ENCODE results near the gene IP6K3.

IP6K3 gene

DNA sequence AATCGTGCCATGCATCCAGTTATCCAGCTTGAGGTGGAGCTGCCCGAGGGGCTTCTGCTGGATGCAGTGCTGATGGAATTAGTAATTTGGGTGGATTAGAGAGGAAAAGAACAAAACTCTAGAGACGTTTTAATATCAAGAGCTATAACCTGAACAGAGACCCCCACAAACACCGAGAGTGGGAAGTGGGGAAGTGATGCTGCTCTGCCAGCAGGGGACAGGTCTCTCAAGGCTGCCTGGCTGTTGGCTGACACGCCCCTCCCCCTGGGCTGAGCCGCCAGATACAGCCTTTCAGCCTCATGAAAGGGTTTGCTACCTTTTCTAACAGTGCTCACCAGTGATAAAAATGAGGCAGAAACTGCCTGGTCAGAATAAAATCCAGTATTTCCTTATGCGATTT is 32.6 kb upstream of the IP6K3 start:
- in situ Hi-C loops (cut with HindIII; ENCODE audit: low pct_ligation_motif_present, low pct_unique_long_range_greater_than_20kb, low sequenced_read_pairs) = no loop called here
- DNase-seq = no peak

GRCh38 chr6:33778444-33779121 is 31.9 kb upstream of the IP6K3 start:
- in situ Hi-C loops (cut with HindIII; ENCODE audit: low pct_ligation_motif_present, low pct_unique_long_range_greater_than_20kb, low sequenced_read_pairs) = no loop called here
- no peak for DNase-seq

DNA sequence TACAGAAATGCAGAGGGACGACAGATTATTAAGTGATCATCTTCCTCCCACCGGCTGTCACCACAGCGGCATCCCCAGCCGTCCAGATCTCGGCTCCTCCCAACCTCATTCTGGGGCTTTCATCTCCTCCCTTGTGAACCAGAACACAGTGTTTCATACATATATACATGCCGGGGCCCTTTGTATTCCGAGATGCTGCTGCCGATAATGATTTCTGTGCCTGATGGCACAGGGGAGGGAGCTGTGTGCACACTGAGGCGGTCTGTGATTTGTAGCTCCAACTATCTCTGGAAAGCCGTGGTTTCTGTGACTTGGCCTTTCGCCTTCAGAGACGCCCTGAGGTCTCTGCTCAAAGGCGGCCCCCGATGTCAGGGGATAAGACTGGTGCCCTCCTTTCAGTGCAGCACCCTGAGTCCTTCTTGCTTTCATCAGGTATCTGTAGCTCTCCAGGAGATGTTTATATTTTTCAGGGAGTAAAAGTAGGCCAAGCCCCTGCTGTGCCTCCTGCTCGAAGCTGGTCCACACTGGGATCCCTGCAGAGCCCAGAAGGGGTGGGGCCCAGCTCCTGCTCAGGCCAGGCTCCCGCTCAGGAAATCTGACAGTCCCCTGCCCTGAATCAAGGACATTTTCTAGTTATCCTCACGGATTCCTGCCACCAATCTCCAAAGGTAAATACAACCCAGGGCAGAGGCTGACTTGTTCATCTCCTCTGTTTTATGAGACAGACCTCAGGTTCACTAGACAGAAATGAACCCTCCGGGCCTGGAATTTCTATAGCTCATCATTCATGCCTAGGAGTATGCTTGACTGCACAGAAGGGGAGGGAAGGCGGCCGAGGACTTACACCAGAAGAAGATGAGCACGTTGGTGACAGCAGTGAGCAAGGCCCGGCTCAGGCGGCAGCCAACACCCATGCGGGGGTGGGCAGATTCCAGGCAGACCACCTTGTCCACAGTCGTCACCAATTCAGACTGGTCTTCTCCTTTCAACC is 31.0 kb upstream of the IP6K3 start:
- in situ Hi-C loops (cut with HindIII; ENCODE audit: low pct_ligation_motif_present, low pct_unique_long_range_greater_than_20kb, low sequenced_read_pairs) = no loop called here
- no peak for DNase-seq

DNA sequence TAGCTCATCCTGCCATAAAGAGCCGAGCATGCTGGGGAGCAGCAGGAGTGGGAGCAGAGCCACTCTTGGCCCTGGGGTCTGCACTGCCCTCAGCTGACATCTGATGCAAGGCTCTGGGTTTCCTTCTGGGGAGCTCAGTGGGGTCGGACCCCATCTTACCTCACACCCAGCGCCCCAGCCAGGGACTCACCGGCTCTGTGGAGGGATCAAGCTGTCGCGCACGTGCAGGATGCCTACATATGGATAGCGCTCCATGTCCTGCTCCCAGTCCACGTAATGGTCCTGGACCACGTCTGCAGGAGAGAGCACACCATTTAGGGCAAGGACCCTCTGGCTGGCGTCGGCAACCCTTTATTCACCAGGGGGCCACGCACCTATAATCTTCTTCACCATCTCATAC is 30.1 kb upstream of the IP6K3 start:
- in situ Hi-C loops (cut with HindIII; ENCODE audit: low pct_ligation_motif_present, low pct_unique_long_range_greater_than_20kb, low sequenced_read_pairs) = no loop called here
- DNase-seq = no peak

DNA sequence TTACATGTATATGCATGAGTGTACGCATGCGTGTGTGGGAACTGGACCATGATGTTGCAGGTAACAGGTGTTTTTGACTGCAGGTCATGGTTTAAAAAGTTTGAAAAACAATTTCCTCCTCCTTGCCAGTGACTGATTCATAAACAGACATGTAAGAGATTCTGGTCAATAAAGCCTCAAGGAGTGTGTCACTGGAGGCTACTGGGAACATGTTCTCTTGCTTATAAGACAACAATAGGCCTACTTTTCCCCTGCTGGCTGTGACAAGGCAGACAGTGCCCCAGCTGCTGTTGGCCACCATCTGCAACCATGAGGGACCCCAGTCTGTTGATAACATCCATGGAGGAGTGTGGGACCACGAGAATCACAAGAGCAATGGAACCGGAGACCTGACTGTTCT is 29.5 kb upstream of the IP6K3 start:
- in situ Hi-C loops (cut with HindIII; ENCODE audit: low pct_ligation_motif_present, low pct_unique_long_range_greater_than_20kb, low sequenced_read_pairs) = no loop called here
- no peak for DNase-seq

DNA sequence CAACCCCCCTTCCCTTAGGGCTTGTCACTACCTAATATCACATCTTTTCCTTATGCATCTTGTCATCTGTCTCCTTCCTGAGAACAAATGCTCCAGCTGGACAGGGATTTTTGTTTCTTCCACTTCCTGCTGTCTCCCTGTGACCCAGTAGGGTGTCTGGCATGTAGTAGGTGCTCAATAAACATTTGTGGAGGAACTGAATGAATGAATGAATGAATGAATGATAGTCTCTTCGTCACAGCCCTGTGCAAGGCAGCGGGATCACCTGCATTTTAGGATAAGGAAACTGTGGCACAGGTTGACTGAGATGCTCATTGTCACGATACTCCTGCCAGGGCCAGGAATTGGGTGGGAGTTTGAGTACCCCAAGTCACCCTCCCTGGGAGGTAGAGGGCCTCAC is 28.1 kb upstream of the IP6K3 start:
- no peak for DNase-seq
- in situ Hi-C loops (cut with HindIII; ENCODE audit: low pct_ligation_motif_present, low pct_unique_long_range_greater_than_20kb, low sequenced_read_pairs) = no loop called here

GRCh38 chr6:33772902-33773472 is 26.3 kb upstream of the IP6K3 start:
- no peak for DNase-seq
- in situ Hi-C loops (cut with HindIII; ENCODE audit: low pct_ligation_motif_present, low pct_unique_long_range_greater_than_20kb, low sequenced_read_pairs) = no loop called here

DNA sequence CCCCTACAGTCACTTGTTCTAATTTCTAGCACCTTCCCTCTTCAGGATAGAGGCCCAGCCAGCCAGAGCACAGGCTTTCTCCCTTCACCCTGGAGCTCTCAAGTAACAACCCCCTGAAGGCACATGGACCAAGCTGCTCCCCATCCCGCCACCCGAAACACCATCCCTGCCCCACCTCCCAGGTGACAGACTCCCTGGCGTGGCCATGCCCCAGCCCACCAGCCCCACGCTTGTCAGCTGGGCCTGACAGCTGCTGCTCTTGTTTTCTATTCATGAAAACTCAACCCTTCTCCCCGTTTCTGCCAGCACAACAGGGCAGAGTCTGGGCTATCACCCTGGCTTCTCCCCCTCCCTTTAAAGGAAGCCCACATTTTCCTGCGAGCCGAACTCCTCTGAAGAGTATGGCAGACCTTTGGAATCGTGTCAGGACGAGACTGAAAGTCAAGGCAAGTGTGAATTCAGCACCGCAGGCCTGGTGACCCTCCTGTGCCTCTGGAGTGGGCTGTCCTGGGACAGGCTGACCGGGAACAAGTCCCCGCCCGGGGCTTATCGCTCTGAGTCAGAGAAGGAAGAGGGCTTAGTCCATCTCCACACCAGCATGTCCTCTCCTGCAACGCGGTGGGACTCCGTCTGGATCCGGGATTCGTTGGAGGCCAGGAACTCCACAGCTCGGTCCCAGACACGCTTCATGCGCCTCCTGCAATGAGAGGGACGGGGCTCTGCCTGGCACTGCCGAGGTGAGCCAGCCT is 25.6 kb upstream of the IP6K3 start:
- in situ Hi-C loops (cut with HindIII; ENCODE audit: low pct_ligation_motif_present, low pct_unique_long_range_greater_than_20kb, low sequenced_read_pairs) = no loop called here
- no peak for DNase-seq

DNA sequence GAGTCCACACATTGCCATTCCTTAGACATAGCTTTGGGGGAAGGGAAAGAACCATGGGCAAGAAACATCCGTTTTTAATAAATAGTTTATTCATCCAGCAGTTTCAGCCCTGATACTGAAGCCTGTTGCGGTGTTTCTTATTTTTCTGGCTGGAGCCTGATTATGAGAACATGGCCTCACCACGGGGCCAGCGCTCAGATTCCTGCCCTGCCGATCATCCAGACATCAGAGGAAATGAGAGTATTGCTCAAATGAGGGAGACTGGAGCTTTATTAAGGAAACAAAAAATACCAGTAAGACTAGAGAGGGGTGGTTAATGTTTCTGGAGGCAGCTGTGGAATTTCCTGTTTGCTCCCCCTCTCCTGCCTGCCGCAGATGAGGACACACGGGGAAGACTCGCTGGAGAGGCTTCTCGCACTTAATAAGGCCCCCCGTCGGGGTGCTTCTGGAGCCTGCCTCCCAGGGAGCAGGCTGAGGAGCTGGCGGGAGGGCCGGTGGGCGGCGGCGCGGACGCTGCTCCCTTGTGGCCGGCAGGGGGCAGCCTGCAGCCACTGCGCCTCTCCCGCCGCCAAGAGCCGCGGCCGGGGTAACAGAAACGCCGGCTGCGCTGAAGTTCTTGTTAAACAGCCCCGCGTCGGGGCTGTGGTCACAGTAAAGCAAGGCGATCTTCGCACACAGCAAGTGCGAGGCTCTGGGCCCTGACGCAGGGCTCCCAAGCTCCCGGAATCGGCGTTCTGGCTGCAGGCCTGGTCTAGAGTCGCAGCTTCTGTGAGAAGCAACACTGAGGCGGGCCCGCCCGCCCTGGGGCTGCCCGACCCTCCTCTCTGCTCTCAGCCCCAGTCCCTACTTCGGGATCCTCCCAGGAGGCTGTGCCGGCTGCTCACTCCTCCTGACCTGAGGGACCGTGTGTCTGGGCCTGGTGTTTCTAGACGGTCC is 24.7 kb upstream of the IP6K3 start:
- in situ Hi-C loops (cut with HindIII; ENCODE audit: low pct_ligation_motif_present, low pct_unique_long_range_greater_than_20kb, low sequenced_read_pairs) = no loop called here
- peak; percentile 84 for DNase-seq

DNA sequence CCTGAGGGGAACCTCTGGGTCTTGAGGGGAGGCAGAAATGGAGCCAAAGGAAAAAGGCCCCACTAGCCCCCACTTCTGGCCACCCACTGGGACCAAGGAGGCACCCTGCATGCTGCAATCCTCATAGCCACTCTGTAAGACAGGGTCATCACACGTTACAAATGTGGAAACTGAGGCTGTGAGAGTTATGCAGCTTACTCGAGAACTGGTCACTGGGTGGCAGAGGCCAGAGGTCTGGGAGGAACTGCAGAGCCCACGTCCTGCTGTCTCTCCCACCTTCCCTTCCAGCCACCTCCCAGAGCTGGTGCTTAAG is 24.1 kb upstream of the IP6K3 start:
- DNase-seq = no peak
- in situ Hi-C loops (cut with HindIII; ENCODE audit: low pct_ligation_motif_present, low pct_unique_long_range_greater_than_20kb, low sequenced_read_pairs) = no loop called here

GRCh38 chr6:33770124-33770832 is 23.6 kb upstream of the IP6K3 start:
- DNase-seq = no peak
- in situ Hi-C loops (cut with HindIII; ENCODE audit: low pct_ligation_motif_present, low pct_unique_long_range_greater_than_20kb, low sequenced_read_pairs) = no loop called here

- in situ Hi-C loops (cut with HindIII; ENCODE audit: low pct_ligation_motif_present, low pct_unique_long_range_greater_than_20kb, low sequenced_read_pairs) = no loop called here
- DNase-seq = no peak
These were observed 22.6 kb upstream of the IP6K3 start for GRCh38 chr6:33769248-33769821.

GRCh38 chr6:33768644-33769120 is 22.0 kb upstream of the IP6K3 start:
- in situ Hi-C loops (cut with HindIII; ENCODE audit: low pct_ligation_motif_present, low pct_unique_long_range_greater_than_20kb, low sequenced_read_pairs) = no loop called here

GRCh38 chr6:33766921-33767907 is 20.5 kb upstream of the IP6K3 start:
- in situ Hi-C loops (cut with HindIII; ENCODE audit: low pct_ligation_motif_present, low pct_unique_long_range_greater_than_20kb, low sequenced_read_pairs) = no loop called here
- no peak for DNase-seq

More at GRCh38 chr6:33768644-33769120, 22.0 kb upstream of the IP6K3 start:
- peak; percentile 67 for DNase-seq

DNA sequence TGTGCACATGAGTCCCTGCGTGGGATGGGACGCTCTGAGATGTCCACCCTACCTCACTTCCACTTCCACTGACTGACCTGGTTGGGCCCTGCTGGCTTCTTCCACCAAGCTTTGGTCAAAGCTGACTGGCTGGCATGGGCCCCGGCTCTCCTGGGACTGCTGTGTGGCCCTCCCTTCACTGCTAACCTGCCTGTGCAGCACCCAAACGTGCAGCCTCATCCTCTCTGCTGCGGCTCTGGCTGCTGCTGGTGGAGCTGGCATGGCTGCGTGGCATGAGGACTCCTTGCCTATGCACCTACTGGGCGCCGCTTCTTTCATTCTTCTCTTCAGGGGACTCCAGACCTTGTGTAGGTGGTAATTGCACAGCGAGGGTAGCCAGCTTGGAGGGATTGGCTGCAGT is 18.7 kb upstream of the IP6K3 start:
- in situ Hi-C loops (cut with HindIII; ENCODE audit: low pct_ligation_motif_present, low pct_unique_long_range_greater_than_20kb, low sequenced_read_pairs) = no loop called here
- no peak for DNase-seq

DNA sequence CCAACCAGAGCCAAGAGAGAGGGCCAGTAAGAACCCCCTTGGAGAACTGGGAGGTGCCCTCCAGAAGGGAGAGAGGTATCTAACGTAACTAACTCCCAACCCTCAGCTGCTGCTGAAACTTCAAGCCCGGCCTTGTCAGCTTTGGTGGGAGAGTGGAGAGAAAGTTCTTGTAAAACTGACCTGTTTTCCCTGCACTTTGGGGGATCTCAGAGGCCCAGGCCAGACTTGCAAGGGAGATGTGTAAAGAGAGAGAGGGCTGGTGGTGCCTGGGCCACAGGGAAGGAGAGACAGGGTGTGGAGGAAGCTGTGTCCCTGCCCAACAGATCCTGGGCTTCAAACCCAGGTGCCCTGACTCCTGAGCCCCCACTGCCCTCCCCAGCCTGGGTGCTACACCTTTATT is 17.3 kb upstream of the IP6K3 start:
- in situ Hi-C loops (cut with HindIII; ENCODE audit: low pct_ligation_motif_present, low pct_unique_long_range_greater_than_20kb, low sequenced_read_pairs) = no loop called here
- no peak for DNase-seq

Measured in ACHN (cell line).